Measurements from ENCODE around the gene UNC50.
A peak's percentile ranks its signal among the peaks of the same experiment; 100 is the strongest.

UNC50 gene, protein sequence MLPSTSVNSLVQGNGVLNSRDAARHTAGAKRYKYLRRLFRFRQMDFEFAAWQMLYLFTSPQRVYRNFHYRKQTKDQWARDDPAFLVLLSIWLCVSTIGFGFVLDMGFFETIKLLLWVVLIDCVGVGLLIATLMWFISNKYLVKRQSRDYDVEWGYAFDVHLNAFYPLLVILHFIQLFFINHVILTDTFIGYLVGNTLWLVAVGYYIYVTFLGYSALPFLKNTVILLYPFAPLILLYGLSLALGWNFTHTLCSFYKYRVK

DNA sequence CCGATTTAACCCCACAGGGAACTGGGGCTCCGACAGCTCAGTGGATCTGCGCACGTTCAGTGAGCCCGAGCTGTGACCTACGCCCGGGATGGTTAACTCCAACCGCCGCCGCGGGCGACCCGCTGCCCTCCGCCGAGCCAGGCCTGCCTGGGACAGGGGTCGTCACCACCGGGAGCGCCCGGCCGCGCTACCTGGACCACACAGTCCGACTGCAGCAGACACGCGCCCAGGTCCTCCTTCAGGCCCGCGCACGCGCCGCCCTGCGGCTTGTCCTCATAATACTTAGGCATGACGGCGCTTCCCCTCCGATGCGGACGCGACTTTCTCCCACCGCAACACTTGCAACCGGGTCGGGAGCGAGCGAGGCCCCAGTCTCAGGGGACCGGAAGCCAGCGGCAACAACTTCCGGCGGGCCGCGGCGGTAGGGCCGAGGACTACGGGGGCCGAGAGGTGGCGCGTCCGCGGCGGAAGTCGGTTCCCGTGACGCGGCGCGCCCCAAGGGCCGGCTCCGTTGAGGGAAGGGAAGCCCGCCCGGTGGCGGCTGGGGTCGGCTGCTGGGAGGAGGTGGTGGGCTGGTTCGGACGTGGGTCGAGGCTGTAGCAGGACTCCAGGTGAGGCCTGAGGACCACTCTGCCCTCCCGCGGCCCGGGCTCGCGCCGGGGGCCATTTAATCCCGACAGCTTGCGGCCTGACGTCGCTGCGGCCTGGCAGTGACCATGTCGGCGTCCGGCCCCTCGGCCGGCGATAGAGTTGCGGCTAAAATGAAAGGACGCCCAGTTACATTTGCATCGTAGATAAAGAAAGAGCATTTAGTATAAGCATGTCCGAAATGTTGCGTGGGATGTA, at the start of gene UNC50, which contains the start of gene COA5:
Gene UNC50 (plus strand): TSS at position 474 of the 846 bp plus-strand sequence. CDS start 1,171 bp downstream, outside the sequence.
Gene COA5 (minus strand): TSS at position 397 of the 846 bp plus-strand sequence. CDS start 107 bp downstream, at position 290.
- DNase-seq (ENCODE audit: low read depth), result peak; percentile 82

DNA sequence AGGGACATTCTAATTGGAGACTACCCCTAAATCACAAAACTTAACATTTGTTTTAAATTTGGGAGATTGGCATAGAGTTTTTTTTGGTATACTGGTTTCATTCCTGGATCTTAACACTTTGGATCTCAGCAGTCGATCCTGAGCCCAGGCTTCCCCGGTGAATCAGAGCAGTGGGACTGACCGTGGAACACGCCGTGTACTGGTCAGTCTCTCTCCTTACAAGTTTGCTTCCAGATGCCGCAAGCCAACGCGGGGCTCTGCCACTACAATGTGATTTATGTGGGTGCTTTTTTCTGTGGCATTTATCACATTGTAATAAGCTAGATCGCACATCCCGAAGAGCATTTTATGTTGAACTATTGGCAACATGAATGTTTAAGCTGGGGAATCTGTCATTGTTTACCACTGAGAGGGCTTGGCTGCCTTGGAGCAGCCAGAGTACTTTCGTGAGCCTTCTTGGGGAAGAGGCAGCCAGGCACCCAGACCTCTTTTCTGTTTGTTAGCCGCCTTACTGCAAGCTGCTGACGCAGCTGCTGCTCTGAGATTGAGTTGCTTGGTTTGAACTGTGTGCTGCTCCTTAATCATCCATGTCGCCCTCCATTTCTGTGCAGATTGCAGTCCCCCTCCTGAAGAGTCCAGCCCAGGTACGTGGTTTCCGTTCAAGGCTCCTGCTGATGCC, 49.4 kb upstream of the UNC50 start:
- DNase-seq (ENCODE audit: low read depth), result no peak

DNA sequence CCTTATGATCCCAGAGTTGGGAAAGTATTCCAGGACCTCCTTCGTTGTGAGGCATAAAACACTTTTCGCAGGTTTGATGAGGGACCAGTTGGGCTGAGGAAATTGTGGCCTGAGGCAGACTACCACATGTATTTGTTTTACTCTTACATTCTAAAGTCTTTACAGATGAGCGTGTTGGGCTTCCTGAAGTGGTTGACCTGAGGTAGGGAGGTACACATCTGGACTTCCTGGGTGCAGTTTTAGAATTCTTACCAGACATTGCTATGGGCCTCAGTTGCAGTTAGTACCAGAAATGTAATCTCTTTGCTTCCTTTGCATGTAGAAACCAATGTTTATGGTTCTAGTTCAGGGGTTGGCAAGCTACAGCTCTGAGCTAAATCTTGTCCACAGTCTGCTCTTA, 48.8 kb upstream of the UNC50 start:
- no peak for DNase-seq (ENCODE audit: low read depth)

DNA sequence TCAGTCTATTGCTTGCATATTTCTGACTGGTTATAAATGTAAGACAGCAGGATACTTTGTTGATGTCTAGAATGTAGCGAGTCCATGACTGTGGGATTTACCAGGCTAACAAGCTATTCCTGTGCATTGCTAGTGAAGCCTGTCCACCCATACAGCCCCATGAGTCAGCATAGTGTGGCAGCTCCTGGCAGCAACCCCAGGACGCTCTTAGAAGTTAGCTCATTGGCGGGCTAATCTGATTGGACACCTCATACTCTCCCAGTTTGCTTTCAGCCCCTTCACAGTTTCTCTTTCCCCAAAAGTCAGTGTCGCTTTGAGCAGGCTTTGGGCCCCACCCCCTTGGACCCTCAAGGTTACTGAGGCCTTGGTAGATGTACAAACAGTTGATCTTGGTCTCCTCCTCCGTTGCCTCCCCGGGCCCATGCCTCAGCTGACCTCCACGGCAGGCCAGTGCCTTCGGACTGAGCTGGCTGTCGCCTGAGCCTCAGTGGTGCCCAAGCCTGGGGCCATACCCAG, 48.1 kb upstream of the UNC50 start:
- DNase-seq (ENCODE audit: low read depth), result no peak

DNA sequence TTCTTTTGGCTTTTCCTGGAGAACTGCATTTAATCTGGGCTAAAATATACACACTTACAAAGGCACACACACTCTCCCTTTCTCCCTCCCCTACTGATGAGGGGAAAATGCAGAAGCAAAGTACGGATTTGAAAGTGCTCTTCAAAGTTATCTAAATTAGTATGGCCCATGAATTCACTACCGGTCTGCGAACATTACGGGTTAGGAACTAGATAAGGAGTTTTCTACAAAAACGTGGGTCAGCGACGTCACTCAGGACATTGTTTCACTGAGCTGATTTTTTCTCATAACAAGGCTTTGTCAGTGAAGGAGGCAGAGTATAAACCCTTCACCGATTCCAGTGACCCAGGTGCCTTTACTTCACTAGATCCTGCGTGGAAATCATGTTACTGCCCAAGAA, 47.4 kb upstream of the UNC50 start:
- DNase-seq (ENCODE audit: low read depth), result no peak

DNA sequence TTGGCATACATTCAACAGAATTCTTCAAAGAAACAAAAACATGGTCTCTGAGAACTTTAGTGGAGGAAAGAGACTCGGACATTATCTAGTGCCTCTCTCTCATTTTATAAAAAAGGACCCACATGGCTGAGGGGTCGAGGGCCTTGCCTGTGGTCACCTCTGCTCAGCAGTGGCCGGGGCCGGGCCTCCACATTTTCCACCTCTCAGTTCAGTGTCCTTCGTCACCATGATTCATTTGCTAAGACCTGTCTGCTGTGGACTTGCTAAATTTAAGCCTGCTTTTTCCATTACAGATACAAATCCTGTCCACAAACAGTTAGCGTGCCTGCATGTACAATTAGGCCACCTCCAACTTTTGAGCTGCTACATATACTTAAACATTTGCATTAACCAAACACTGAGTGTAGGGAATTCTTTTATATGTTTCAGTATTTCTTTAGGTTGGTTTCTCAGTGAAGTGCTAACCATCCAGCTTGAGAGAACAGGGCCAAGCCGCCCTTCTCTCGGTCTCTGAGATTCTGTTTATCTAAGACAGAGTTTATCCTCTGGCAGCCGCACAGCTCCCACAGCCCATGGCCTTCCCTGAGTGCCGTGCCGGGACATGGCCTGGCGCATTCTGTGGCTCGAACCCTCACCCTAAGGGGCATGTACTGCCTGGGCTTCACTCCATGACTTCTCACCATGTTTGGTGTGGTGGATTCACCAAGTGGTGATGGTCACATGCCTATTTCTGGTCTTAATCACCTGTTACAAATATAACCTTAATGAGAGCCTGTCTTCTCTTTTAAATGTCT, 46.3 kb upstream of the UNC50 start:
- no peak for DNase-seq (ENCODE audit: low read depth)

DNA sequence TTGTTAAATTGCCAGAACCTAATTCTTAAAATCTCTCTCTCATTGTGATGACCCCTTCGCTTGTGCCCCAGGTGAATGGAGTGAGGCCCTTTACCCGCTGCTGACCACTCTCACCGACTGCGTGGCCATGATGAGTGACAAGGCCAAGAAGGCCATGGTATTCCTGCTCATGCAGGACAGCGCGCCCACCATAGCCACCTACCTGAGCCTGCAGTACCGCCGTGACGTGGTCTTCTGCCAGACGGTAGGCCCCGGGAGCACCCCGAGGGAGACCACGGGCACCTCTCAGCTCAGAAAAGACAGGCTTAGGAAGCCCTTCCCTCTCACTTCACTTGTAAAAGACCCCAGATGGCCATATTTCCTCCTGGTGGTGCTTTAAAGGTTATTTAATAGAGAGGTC, 45.0 kb upstream of the UNC50 start:
- DNase-seq (ENCODE audit: low read depth), result no peak

DNA sequence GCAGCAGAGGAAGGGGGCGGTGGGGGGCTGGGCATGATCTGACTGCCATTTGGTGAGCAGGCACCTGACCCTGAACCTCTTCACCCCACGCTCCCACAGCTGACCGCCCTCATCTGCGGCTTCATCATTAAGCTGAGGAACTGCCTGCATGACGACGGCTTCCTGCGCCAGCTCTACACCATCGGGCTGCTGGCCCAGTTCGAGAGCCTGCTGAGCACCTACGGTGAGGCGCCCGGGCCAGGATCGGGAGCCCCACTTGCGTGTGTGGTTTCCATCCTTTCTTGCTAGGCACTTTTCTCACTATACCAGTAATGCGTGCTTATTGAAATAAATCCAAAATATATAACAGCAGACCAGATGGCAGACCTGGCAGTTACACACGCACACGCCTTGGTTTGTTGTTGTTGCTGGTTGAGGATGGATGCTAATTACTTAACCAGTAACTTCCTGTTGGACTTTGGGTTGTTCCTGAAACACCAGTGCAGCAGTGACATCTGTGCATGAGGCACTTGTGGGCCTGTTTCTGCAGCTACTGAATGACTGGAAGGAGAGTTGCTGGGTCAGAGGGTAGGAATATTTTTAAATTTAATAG, 43.8 kb upstream of the UNC50 start:
- no peak for DNase-seq (ENCODE audit: low read depth)

DNA sequence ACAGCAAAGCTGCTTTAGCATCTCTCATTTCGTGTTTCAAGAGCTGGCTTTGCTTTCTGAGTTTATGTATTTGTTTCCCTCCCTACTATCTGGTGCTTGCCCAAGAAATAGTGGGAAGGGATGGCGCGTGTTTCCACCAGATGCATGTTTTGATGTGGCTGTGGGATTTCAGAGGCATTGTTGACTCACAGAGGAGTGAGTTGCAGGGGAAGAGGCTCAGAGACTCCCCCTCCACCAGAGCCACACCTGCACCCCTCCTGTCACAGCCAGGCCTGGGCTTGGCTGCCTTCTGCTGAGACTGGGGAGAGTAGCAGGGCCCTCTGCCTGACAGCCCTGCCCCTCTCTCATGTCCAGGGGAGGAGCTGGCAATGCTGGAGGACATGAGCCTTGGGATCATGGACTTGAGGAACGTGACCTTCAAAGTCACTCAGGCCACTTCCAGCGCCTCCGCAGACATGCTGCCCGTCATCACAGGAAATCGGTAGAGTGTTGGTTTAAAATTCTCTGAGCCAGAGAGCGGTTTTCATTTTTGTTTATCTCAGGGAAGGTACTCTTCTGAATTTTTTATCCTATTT, 43.0 kb upstream of the UNC50 start:
- DNase-seq (ENCODE audit: low read depth), result no peak

DNA sequence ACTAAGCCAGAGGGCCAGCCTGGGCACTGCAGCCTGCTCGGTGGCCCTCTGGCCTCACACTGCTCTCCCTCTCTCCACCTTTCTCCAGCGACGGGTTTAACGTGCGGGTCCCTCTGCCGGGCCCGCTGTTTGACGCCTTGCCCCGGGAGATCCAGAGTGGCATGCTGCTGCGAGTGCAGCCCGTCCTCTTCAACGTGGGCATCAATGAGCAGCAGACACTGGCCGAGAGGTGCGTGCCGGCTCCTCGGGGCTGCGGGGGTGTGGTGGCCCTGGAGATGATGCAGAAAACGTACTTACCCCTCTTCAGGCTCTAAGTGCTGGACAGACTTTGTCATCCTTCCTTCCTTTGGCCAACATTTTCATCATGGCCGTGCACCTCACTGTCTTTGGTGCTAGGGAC, 42.4 kb upstream of the UNC50 start:
- DNase-seq (ENCODE audit: low read depth), result no peak

DNA sequence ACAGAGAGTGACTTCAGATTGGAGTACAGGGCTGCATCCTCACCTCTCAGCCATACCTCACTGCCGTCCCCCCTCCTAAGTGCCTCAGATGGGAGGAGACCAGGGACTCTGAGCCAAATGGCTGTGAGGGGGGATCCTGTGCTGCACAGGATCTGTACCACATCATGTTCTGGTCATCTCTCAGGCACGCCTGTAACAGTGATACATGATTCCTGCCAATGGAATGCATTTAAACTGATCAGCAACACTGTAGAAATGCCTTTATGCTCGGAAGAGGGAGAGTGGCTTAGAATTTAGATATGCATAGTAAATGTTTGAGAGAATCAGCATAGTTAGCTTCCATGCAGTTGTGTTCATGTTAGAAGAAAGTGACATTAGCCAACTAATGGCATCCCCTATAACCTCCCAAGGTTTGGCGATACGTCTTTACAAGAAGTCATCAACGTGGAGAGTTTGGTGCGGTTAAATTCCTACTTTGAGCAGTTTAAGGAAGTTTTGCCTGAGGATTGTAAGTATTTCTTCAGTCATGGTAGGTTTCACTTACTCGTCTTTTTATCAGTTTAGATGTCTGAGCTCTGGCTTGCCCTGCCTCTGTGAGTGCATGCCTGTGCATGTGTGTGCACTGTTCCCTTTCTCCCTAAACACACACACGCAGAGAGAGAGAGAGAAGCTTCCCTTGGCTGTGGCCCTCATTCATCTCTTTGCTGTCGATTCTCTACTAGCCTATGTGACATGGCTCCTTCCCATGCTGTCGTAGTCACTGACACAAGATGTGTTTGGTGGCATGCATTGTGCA, 40.0 kb upstream of the UNC50 start:
- no peak for DNase-seq (ENCODE audit: low read depth)

DNA sequence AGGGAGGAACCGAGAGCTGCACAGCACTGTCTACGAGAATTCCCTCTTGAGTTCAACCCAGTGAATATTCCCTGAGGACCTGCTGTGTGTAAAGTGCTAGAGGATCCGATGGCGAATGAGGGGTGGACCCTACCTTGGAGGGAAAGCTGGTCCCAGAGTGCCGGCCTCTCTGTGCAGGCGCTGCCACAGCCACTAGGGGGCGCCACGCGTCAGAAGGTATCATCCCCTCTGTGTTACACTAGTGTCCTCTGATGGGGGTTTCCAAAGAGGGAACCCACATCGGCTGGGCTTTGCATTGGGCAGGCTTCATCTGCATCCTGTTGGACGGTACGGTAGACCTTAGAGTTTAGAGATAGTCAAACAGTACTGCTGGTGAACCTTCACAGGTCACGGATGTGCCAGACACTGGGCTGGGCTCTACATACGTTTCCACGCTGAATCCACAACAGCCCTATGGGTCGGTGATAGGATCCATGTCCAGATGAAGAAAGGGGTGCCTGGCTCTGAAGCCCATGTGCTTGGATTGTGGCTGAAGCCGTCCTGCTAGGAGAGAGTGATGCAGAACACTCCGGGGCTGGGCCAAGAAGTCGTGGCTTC, 39.1 kb upstream of the UNC50 start:
- peak; percentile 47 for DNase-seq (ENCODE audit: low read depth)

DNA sequence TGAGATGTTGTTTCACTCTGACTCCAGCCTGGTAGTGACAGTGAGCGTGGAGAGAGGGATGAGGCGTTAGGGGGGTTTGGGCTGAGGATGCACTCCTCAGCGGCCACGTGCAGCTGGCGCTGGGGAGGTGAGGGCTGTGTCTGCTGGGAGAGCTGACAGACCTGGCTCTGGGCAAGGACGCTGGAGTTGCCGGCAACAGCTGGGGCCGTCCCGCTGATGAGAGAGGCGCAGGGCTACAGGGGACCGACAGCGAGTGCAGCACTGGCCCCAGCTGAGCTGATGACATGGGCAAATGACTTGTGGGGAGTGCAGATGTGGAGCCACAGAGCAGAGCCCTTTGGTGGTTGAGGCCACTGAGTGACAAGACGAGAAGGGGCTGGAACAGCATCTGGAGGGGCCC, 38.5 kb upstream of the UNC50 start:
- DNase-seq (ENCODE audit: low read depth), result no peak

DNA sequence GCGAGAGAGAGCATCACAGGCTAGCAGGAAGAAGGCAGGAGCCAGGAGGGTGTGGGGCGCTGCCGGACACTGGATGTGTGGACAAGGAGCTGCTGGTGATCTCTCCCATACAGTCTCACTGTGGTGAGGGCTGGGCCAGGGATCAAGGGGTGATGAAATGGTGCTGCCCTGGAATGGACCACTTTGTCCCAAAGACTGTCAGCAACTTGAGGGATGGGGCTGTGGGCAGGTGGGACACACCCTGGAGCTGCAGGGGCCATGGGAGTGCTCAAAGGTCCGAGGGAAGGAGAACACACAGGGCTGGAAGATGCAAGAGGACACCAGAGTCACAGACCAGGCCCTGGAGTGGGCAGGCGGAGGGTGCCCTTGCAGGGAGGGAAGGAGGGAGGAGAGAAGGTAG, 38.0 kb upstream of the UNC50 start:
- DNase-seq (ENCODE audit: low read depth), result no peak

DNA sequence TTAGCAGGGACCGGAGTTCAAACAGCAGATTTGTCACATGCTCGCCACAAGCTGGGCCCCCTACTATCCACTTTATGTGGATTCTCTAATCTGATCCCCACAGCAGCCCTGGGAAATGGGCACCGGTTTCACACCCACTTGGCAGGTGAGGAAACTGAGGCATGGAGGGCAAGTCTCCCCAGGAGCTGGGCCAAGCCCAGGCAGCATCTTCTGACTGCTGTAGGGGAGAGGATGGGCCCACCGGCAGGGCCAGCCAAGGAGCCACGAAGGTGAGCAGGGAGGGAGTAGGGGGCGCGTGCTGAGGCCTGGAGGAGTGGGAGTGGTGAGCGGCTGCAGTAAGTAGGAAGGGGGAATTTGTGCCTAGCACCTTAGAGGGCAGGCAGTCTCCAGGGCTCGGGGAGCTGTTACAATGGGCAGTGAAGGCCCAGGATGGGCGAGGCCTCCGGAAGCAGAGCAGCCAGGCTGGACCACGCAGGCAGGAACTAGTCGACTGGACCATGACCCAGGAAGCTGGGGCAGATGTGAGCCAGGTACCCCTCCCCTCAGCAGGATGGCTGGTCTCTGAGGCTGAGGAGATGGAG, 37.2 kb upstream of the UNC50 start:
- no peak for DNase-seq (ENCODE audit: low read depth)

DNA sequence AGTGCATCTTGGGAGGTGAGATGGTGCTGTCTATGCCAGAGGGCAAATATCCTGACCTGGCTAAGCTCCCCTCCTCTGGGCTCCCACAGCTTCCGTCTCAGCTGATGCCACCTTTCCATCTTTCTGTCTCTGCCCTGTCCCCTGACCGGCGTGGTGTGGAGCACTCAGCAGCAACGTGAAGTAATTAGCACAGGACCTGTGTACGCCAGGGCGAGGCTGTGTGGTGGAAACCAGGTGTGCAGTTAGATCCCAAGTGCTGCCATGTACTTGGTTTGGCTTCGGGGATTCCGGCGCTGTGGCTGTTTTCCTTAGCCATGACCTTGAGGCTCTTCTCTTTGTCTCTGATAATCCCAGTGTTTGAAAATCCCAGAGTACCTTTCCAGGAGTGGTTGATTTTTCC, 36.6 kb upstream of the UNC50 start:
- no peak for DNase-seq (ENCODE audit: low read depth)

DNA sequence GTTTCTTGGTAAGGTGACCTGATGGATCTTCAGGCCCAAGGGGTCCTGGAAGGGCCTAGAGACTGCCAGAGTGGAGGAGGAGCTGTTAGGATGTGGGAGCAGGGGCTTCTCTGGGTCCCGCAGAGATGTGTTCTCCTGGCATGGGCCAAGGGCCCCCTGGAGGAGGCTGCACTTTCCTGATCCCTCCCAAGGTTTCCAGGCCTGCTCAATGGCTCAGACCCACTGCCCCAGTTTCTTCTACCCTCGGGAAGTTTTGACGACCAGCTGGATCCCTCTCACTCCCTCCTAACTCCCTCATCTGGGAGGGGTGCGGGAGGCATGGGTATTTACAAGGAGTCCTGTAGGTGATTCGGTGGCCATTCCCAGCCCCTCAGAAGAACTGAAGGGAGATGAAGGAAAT, 36.2 kb upstream of the UNC50 start:
- DNase-seq (ENCODE audit: low read depth), result no peak

DNA sequence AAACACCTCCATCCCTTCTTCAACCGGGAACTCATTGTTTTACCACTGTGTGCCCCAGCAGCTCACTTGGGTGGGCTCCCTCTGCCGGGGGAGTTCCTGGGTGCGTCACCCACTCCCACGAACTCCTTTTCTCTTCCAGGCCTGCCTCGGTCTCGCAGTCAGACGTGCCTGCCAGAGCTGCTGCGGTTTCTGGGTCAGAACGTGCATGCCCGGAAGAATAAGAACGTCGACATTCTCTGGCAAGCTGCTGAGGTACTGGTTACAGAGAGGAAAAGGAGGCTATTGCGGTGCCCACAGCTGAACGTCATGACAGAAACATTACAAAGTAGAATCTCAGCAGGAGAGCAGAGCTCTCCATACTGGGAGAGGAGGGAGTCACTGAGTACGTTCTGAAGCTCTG, 35.7 kb upstream of the UNC50 start:
- DNase-seq (ENCODE audit: low read depth), result no peak

DNA sequence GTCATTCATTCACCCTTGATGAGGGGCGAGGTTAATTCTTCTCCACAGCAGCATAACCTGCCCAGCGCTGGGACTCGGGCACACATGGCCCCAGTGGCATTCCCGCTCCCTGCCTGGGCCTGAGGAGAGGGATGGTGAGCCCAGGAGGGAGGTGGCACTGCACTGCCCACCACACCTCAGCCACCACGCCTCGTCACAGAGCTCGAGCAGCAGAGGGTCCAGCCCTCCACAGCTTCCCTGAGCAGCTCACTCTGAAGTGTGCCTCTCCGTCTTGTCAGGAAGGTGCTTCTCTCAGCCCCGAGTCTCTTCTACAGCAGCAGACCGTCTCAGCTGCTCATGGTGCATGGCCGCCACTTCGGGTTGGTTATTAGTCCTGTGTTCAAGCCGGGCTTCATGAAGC, 35.0 kb upstream of the UNC50 start:
- no peak for DNase-seq (ENCODE audit: low read depth)

Measured in stimulated activated CD4-positive, alpha-beta T cell treated with anti-CD3 and anti-CD28 coated beads, Interleukin-2, amount 100 ng/mL, for 4 hours (primary cell).